H1 (cell line): ENCODE data around the gene SEC11A. TPM values are rescaled to one million over a fixed set of nuclear protein-coding genes. Genes with fewer than 3 reads are reported as not detected.

Experiments used
- BCL11A ChIP-seq, 2 experiments: IDR thresholded peaks; one replicate each; pipeline ENCODE4 v1.6.1; 2011; ENCODE audit warnings: low read depth in 2 of 2, low read length in 2 of 2, mild to moderate bottlenecking in 2 of 2
- CHD2 ChIP-seq: IDR thresholded peaks from 2 replicates; pipeline ENCODE4 v1.6.1; 2012; ENCODE audit warnings: low read length, improper control_type of control experiment
- EP300 ChIP-seq, 2 experiments: IDR thresholded peaks; 1 replicate in 1 of 2; 2 replicates in 1 of 2; pipeline ENCODE4 v1.6.1; 2011 to 2012; ENCODE audit warnings: low read depth in 2 of 2, low read length in 2 of 2, mild to moderate bottlenecking in 2 of 2, borderline replicate concordance in 1 of 2, inconsistent platforms in 1 of 2, moderate library complexity in 1 of 2
- GTF2F1 ChIP-seq: IDR thresholded peaks from 2 replicates; pipeline ENCODE4 v1.6.1; 2012; ENCODE audit warnings: low read depth, low read length, improper control_type of control experiment, borderline replicate concordance
- JUN ChIP-seq: IDR thresholded peaks from 2 replicates; pipeline ENCODE4 v1.6.1; 2011; ENCODE audit warnings: low read depth, mild to moderate bottlenecking, improper control_type of control experiment, low read length
- SP4 ChIP-seq: IDR thresholded peaks from 2 replicates; pipeline ENCODE4 v1.6.1; 2012; ENCODE audit warnings: low read length, inconsistent platforms
- TCF12 ChIP-seq: IDR thresholded peaks from 2 replicates; pipeline ENCODE4 v1.6.1; 2011; ENCODE audit warnings: low read depth, mild to moderate bottlenecking, low read length
- polyA plus RNA-seq, 7 experiments: library from polyadenylated mRNA; depleted of rRNA in 3 of 7; stranded (reverse) in 5 of 7; unstranded in 2 of 7; fragments of >200 nt in 5 of 7; fragments of 200-250 nt in 2 of 7; gene quantifications; 1 replicate in 5 of 7; 2 replicates in 1 of 7; 4 replicates in 1 of 7; pipeline versions ENCODE4 v1.2.1 to v1.2.3, GENCODE V29; 2011 to 2013; ENCODE audit warnings: missing spikeins in 2 of 7, mixed read lengths in 2 of 7
- total RNA-seq: library from RNA; stranded (reverse); fragmentation: NEBNext Ultra II Directional; extraction: Animal tissue kit (Norgen Biotek cat#: 25700); gene quantifications from 2 replicates; pipeline ENCODE4 v1.2.1, GENCODE V29; 2021
- TF ChIP-seq, protein P1 (sequence below): IDR thresholded peaks from 2 replicates; pipeline ENCODE4 v1.6.1; 2011; ENCODE audit warnings: low read depth, mild to moderate bottlenecking, low read length; ENCODE audit not compliant: insufficient read depth

SEC11A gene
- total and polyA plus RNA-seq, 2 of the 8 experiments (the other 6 are each of a cell fraction or from before 2014, with no cell fraction given) = 268 to 316 TPM

GRCh38 chr15:84747416-84748273 lies 31.7 kb upstream of the SEC11A start (continued):
- TF ChIP-seq SP4 = no peak
- no peak for TF ChIP-seq CHD2
- TF ChIP-seq JUN = no peak
- no peak for TF ChIP-seq BCL11A (IDR thresholded peaks at IDR 0.05; ENCODE audit: low read depth in 2 of 2, low read length in 2 of 2)
- TF ChIP-seq EP300 (IDR thresholded peaks at IDR 0.05; ENCODE audit: borderline replicate concordance in 1 of 2, low read depth in 2 of 2, low read length in 2 of 2) = no peak
- no peak for TF ChIP-seq GTF2F1
- TF ChIP-seq, protein P1, sequence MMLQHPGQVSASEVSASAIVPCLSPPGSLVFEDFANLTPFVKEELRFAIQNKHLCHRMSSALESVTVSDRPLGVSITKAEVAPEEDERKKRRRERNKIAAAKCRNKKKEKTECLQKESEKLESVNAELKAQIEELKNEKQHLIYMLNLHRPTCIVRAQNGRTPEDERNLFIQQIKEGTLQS = no peak
- no peak for TF ChIP-seq TCF12
- TF ChIP-seq, all 59 proteins: peak for 14
